Measurements from ENCODE around the gene SLC9B1.

GRCh38 chr4:102981005-102981404 is 38.5 kb downstream of the SLC9B1 start:
- TF ChIP-seq CTCF (IDR thresholded peaks at IDR 0.05) (no peak), POLR2A (IDR thresholded peaks at IDR 0.05) (no peak), POLR2AphosphoS5 (IDR thresholded peaks at IDR 0.05) (no peak)
